Psoas muscle (tissue), 8 donors: Measurements from ENCODE around the gene HAGHL. TPM values are rescaled to one million over a fixed set of nuclear protein-coding genes. Genes with fewer than 3 reads are reported as not detected.

Experiments used
- ATAC-seq, 4 donors: fragments of 200-7000 bp; cut with Tn5 transposase; one replicate each; pipeline ENCODE4 v1.9.1; 2020; ENCODE audit warnings: moderate library complexity in 3 of 4, mild to moderate bottlenecking in 2 of 4
- DNase-seq, 2 donors: peaks; one replicate each; pipeline ENCODE4 v3.0.0-alpha.2; 2020
- H3K27ac ChIP-seq: fragments of 200-600 bp; one replicate; pipeline ENCODE4 v1.8.0; 2022
- H3K27me3 ChIP-seq, 3 donors: fragments of 200-600 bp in 1 of 3; one replicate each; pipeline versions ENCODE4 v1.6.1 to v1.8.0; 2013 to 2022; ENCODE audit warnings: low read length in 2 of 3, mild to moderate bottlenecking in 2 of 3, moderate library complexity in 1 of 3; ENCODE audit not compliant: insufficient read depth in 3 of 3
- H3K36me3 ChIP-seq, 2 donors: fragments of 200-600 bp in 1 of 2; one replicate each; pipeline versions ENCODE4 v1.6.1 to v1.8.0; 2013 to 2022; ENCODE audit warnings: low read depth in 1 of 2, mild to moderate bottlenecking in 1 of 2, moderate library complexity in 1 of 2; ENCODE audit not compliant: insufficient read depth in 1 of 2
- H3K4me1 ChIP-seq: fragments of 200-600 bp; one replicate; pipeline ENCODE4 v1.8.0; 2022
- H3K4me3 ChIP-seq: fragments of 200-600 bp; one replicate; pipeline ENCODE4 v1.8.0; 2022; ENCODE audit warnings: mild to moderate bottlenecking
- H3K9me3 ChIP-seq: fragments of 200-600 bp; one replicate; pipeline ENCODE4 v1.8.0; 2022
- WGBS, 3 donors: extraction: QIAGEN DNeasy Blood & Tissue Kit; methylation state at CpG; one replicate each; pipeline versions ENCODE4 v1.1.6 to v1.1.7; 2013; 5-methylcytosine and 5-hydroxymethylcytosine counted together
- intact Hi-C, 2 donors: fragments of 100-400 bp; cut with DNase I; formaldehyde crosslinking; loops; one replicate each; pipeline versions ENCODE4 v1.11.0 to v1.14.2; 2022
- polyA plus RNA-seq, 3 donors: library from polyadenylated mRNA; stranded (reverse); fragments of 200-250 nt; gene quantifications; one replicate each; pipeline ENCODE4 v1.2.3, GENCODE V29; 2013
- total RNA-seq, 4 donors: library from RNA; stranded (reverse); fragmentation: NEBNext Ultra II Directional in 2 of 4; extraction: Animal tissue kit (Norgen Biotek cat#: 25700) in 2 of 4; gene quantifications; one replicate each; pipeline versions ENCODE4 v1.2.1 to v1.2.4, GENCODE V29; 2021 to 2023
- TF ChIP-seq, protein P1 (sequence below): fragments of 200-600 bp; IDR thresholded peaks from one replicate; pipeline ENCODE4 v1.8.0; 2022; ENCODE audit warnings: antibody characterized with exemption
- donor health status: healthy with polysubstance abuse.
- donor health status: DM: no; HTN: no; CAD: no; lungs with moderate emphysema.
- donor health status: Bipolar disorder and iron deficiency.
- donor health status: healthy.
- donor health status: DM: yes; HTN: yes; CAD: no.
- donor health status: DM: no; HTN: no; CAD: no.
- donor health status: DM: no; HTN: no; CAD: no.
- donor health status: DM: yes; HTN: yes; CAD: no.

HAGHL gene
- total and polyA plus RNA-seq, 7 donors, result 0.38 to 4.4 (median 0.58) TPM

DNA sequence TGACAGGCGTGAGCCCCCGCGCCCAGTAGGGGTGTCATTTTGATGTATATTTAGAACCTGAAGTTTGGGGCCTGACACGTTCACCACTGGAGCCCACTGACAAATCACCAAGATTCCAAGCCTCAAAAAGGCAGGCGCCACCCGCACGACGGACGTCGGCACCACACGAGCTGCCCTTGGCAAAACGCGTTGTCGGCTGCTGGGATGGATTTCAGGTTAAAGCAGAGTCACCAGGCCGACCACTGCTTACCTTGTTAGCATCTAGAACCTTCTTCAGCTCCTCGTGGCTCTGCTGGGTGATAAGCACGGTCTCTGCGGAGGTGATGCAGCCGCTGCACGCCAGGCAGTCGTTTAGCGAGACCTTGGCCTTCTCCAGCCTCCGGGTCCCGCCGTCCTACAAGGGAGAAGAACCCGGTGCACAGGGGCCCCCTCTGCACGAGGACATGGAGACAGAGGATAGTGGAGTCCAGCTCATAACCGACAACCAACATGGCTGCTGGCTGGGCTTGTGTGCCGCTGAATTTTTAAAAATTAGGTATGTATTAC, 10.1 kb downstream of the HAGHL start:
- TF ChIP-seq, protein P1, sequence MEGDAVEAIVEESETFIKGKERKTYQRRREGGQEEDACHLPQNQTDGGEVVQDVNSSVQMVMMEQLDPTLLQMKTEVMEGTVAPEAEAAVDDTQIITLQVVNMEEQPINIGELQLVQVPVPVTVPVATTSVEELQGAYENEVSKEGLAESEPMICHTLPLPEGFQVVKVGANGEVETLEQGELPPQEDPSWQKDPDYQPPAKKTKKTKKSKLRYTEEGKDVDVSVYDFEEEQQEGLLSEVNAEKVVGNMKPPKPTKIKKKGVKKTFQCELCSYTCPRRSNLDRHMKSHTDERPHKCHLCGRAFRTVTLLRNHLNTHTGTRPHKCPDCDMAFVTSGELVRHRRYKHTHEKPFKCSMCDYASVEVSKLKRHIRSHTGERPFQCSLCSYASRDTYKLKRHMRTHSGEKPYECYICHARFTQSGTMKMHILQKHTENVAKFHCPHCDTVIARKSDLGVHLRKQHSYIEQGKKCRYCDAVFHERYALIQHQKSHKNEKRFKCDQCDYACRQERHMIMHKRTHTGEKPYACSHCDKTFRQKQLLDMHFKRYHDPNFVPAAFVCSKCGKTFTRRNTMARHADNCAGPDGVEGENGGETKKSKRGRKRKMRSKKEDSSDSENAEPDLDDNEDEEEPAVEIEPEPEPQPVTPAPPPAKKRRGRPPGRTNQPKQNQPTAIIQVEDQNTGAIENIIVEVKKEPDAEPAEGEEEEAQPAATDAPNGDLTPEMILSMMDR, result no peak
- Histone ChIP-seq H3K4me1 (peaks cover 12% of the 10 kb centered on the region), H3K4me3 (no peak overlapping the region), H3K27ac (no peak overlapping the region), H3K9me3 (no peaks in the 10 kb centered on the region), H3K36me3 (peaks cover 3 to 66% of the 10 kb centered on the region in 2 donors), H3K27me3 (no peaks in the 10 kb centered on the region)
- ATAC-seq, result no peak
- intact Hi-C loops, result no loop called here
- WGBS, 3 donors, result 92 to 94% (median 92%) methylated on average over 29 of the region's 29 CpGs
- no peak for DNase-seq

DNA sequence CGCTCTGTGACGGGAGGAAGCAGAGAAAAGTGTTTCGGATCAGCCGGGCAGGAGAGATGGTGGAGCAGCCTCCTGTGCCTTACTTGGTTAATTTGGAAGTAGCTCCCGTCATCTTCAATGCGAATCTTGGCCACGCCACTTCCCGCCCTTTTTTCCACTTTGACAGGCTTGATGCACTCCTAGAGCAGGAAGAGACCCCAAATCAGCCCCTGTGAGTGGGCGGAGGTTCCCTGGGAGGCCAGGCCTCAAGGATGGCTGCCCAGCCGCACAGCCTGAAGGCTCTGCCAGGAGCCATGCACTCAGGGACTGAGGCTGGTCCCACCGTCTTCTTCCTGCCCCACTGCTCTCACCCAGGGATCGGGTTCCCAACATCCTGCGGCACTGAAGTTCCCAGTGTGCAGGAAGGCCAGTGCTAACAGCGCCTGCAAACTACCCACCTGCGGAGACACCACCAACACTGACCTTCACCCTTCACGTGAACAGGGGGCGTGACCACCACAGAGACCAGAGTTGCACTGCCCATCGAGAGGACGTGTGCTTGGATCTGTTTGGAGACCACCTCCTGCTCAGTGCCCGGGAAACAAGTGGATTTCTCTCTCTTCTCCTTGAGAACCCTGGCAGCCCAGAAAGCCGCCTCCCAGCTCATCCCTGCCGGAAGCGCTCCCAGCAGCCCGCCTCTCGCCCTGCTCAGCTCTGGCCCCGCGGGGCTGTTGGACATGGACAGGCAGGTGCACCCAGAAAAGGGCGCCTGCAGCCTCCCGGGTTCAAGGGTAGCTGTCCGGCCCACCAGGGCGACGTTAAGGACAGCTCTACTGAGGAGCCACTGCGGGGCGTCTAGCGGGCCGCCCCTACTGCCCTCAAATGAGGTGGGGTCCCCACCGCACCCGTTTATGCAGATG, 12.9 kb downstream of the HAGHL start:
- peak overlapping the region; percentile 77 for H3K27ac ChIP-seq
- intact Hi-C loops, result no loop called here

DNA sequence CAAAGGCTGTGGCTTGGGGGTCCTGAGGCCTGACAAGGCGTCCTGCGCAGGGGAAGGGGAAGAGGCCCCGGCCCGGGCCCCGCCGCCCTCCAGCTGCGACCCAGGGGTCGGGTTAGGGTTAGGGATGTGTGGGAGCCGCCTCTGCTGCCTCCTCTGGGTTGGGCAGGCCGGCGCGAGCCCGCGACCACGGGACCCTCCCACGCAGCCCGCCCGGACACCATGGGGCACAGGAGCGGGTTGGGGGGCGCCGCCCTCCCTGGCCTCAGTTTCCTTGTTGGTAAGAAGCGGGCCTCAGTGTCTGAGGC, 13.5 kb downstream of the HAGHL start:
- intact Hi-C loops, result no loop called here
- Histone ChIP-seq H3K36me3 (peaks cover 0 to 34% of the 10 kb centered on the region in 2 donors), H3K4me3 (peak overlapping the region; percentile 93), H3K4me1 (peaks cover 12% of the 10 kb centered on the region), H3K27me3 (peaks cover 0 to 10% (median 0%) of the 10 kb centered on the region in 3 donors), H3K27ac (peak overlapping the region; percentile 77), H3K9me3 (no peaks in the 10 kb centered on the region)
- TF ChIP-seq, protein P1, result no peak
- WGBS, 3 donors, result 0 to 3% (median 0%) methylated on average over 7 to 22 of the region's 22 CpGs
- ATAC-seq, result peak; percentile 23 to 43 (median 34)
- DNase-seq, result no peak

More for the DNA sequence above, 12.9 kb downstream of the HAGHL start:
- 41 to 44% (median 42%) methylated on average over 36 to 38 of the region's 38 CpGs for WGBS, 3 donors
- Histone ChIP-seq H3K36me3 (peaks cover 0 to 38% of the 10 kb centered on the region in 2 donors), H3K27me3 (peaks cover 0 to 8% (median 0%) of the 10 kb centered on the region in 3 donors), H3K9me3 (no peaks in the 10 kb centered on the region), H3K4me1 (peaks cover 12% of the 10 kb centered on the region), H3K4me3 (peak overlapping the region; percentile 93)
- TF ChIP-seq, protein P1, result no peak
- DNase-seq (no peak), ATAC-seq (peak in 1 of 4 donors; percentile 1)

DNA sequence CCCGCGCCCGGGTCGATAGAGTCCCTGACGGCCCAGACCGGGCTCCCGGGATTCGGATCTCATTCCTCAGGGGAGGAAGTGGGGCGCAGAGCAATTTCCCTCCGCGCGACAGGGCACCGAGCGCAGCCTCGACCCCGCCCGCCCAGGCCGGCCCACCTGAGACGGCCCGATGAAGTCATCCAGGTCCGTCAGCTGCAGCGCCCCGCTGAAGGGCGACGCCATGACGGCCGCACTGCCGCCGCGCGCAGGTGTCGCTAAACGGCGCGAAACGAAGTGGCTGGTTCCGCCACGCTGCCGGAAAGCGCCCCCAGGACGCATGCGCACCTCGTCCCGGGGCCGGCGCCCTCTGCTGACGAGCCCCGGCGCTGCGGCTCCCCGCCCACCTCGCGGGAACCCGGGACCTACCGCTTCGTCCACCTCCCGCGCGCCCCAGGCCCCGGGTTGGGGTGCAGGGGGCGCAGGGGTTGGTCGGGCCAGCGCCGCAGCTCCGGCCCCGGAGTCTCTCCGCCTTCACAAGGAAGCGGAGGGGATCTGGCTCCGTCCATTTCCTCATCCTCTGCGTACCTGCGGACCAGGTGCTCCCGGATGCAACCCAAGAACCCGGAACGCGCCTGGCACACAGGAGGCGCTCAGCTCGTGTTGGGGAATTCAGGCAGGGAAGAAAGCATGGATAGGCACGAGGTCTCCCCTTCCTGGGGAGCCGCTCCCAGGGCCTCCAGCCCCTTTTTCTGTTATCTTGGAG, 14.0 kb downstream of the HAGHL start, which contains the start of gene CIAO3:
TSS of gene CIAO3 (minus strand) at position 234 of the 742 bp plus-strand sequence. CDS start at position 222, 12 bp downstream.
- peak; percentile 90 to 94 for DNase-seq
- TF ChIP-seq, protein P1, result peak; percentile 90
- intact Hi-C loops, result loop anchor here in 1 of 2 donors (1.0 kb wide), 1 partner anchor 30 kb away; no protein-coding TSS in a partner anchor
- peaks cover 0 to 10% (median 0%) of the 10 kb centered on the region in 3 donors for H3K27me3 ChIP-seq
- peaks cover 12% of the 10 kb centered on the region for H3K4me1 ChIP-seq
- peak; percentile 95 to 98 (median 98) for ATAC-seq
- peaks cover 0 to 28% of the 10 kb centered on the region in 2 donors for H3K36me3 ChIP-seq
- H3K9me3 ChIP-seq, result no peaks in the 10 kb centered on the region
- peak within 1 kb of the TSS; percentile 77 for H3K27ac ChIP-seq
- 1% methylated on average over 50 to 79 of the region's 79 CpGs for WGBS, 3 donors
- H3K4me3 ChIP-seq, result peak within 1 kb of the TSS; percentile 93
